MV-4-11 (cell line): ENCODE results near the gene RND3.

Source experiments
- DNase-seq: peaks from one replicate; lab custom pipeline; 2025; lab: John Stamatoyannopoulos, UW

Gene RND3

GRCh38 chr2:150487537-150488429 is at the start of gene RND3:
Gene RND3 (minus strand): TSS chr2:150487667. CDS start chr2:150487417, 250 bp downstream.
- peak; percentile 80 for DNase-seq

GRCh38 chr2:150535176-150535575 is 47.7 kb upstream of the RND3 start:
- DNase-seq: no peak

GRCh38 chr2:150532879-150533278 is 45.4 kb upstream of the RND3 start:
- no peak for DNase-seq

- DNase-seq: no peak
Measured at GRCh38 chr2:150532020-150532419, 44.6 kb upstream of the RND3 start.

GRCh38 chr2:150531591-150531990 is 44.1 kb upstream of the RND3 start:
- no peak for DNase-seq

- no peak for DNase-seq
Measured at GRCh38 chr2:150530168-150530567, 42.7 kb upstream of the RND3 start.

- peak; percentile 22 for DNase-seq
Measured at GRCh38 chr2:150528861-150529801, 41.7 kb upstream of the RND3 start.

GRCh38 chr2:150526827-150527226 is 39.4 kb upstream of the RND3 start:
- no peak for DNase-seq

- DNase-seq: no peak
Measured at GRCh38 chr2:150526006-150526405, 38.5 kb upstream of the RND3 start.

- no peak for DNase-seq
Measured at GRCh38 chr2:150522269-150522668, 34.8 kb upstream of the RND3 start.

GRCh38 chr2:150520887-150521664 is 33.6 kb upstream of the RND3 start:
- no peak for DNase-seq

GRCh38 chr2:150520033-150520432 is 32.6 kb upstream of the RND3 start:
- DNase-seq: no peak

GRCh38 chr2:150517951-150518680 is 30.6 kb upstream of the RND3 start:
- no peak for DNase-seq

- no peak for DNase-seq
Measured at GRCh38 chr2:150513647-150514046, 26.2 kb upstream of the RND3 start.

- no peak for DNase-seq
Measured at GRCh38 chr2:150508497-150509137, 21.1 kb upstream of the RND3 start.

- no peak for DNase-seq
Measured at GRCh38 chr2:150507071-150507470, 19.6 kb upstream of the RND3 start.

GRCh38 chr2:150505178-150505577 is 17.7 kb upstream of the RND3 start:
- no peak for DNase-seq

GRCh38 chr2:150495993-150496627 is 8.6 kb upstream of the RND3 start:
- peak; percentile 87 for DNase-seq

- no peak for DNase-seq
Measured at GRCh38 chr2:150495001-150495400, 7.5 kb upstream of the RND3 start.

- no peak for DNase-seq
Measured at GRCh38 chr2:150494234-150494945, 6.9 kb upstream of the RND3 start.
